ENCODE results near the gene ZNF142. TPM values are rescaled to one million over a fixed set of nuclear protein-coding genes. Genes with fewer than 3 reads are reported as not detected.
"Not testable (repeated sequence)": the region's sequence is repeated elsewhere in the genome, so short reads cannot be mapped to it uniquely, and the experiment has no call there.

The ZNF142 gene
- total and polyA plus RNA-seq, 8 donors, result 17.0 to 26.3 (median 20.4) TPM

GRCh38 chr2:218698885-218699284, 39.5 kb upstream of the ZNF142 start:
- Histone ChIP-seq H3K9me3 (no peaks in the 10 kb centered on the region), H3K27ac (no peak overlapping the region), H3K36me3 (peaks cover 0 to 36% of the 10 kb centered on the region in 2 donors), H3K27me3 (no peaks in the 10 kb centered on the region), H3K4me3 (no peak overlapping the region), H3K4me1 (no peaks in the 10 kb centered on the region)
- intact Hi-C loops (cut with DNase I), result no loop called here
- DNase-seq (no peak), ATAC-seq (no peak)
- TF ChIP-seq CTCF (IDR thresholded peaks at IDR 0.05), result no peak

GRCh38 chr2:218694405-218695145, 35.2 kb upstream of the ZNF142 start:
- H3K9me3 ChIP-seq, result no peaks in the 10 kb centered on the region
- H3K27me3 ChIP-seq, result no peaks in the 10 kb centered on the region
- DNase-seq (no peak), ATAC-seq (no peak)
- peaks cover 0 to 59% of the 10 kb centered on the region in 2 donors for H3K36me3 ChIP-seq
- H3K27ac ChIP-seq, result no peak overlapping the region
- intact Hi-C loops (cut with DNase I), result no loop called here
- no peaks in the 10 kb centered on the region for H3K4me1 ChIP-seq
- no peak for TF ChIP-seq CTCF (IDR thresholded peaks at IDR 0.05)
- H3K4me3 ChIP-seq, result no peak overlapping the region

- H3K9me3 ChIP-seq, result no peaks in the 10 kb centered on the region
- H3K27ac ChIP-seq, result no peak overlapping the region
- no peaks in the 10 kb centered on the region for H3K27me3 ChIP-seq
- no peak for DNase-seq
- intact Hi-C loops (cut with DNase I), result no loop called here
- TF ChIP-seq CTCF (IDR thresholded peaks at IDR 0.05), result no peak
- H3K36me3 ChIP-seq, result peaks cover 0 to 53% of the 10 kb centered on the region in 2 donors
- no peak overlapping the region for H3K4me3 ChIP-seq
- no peak for ATAC-seq
- no peaks in the 10 kb centered on the region for H3K4me1 ChIP-seq
These were observed 31.8 kb upstream of the ZNF142 start for GRCh38 chr2:218691234-218691633.

GRCh38 chr2:218687400-218688060, 28.1 kb upstream of the ZNF142 start:
- H3K4me1 ChIP-seq; H3K4me3 ChIP-seq; H3K27me3 ChIP-seq; H3K9me3 ChIP-seq; H3K27ac ChIP-seq; intact Hi-C loops (cut with DNase I): not testable (repeated sequence)
- ATAC-seq (peak; percentile 97), DNase-seq (peak in 3 of 4 donors; percentile 31 to 66 (median 39))
- TF ChIP-seq CTCF (IDR thresholded peaks at IDR 0.05), result peak; percentile 61 to 76
- peaks cover 0 to 31% of the 10 kb centered on the region in 2 donors for H3K36me3 ChIP-seq

GRCh38 chr2:218680061-218680460, 20.6 kb upstream of the ZNF142 start:
- TF ChIP-seq CTCF (IDR thresholded peaks at IDR 0.05), result no peak
- intact Hi-C loops (cut with DNase I), result no loop called here
- no peaks in the 10 kb centered on the region for H3K9me3 ChIP-seq
- peaks cover 0 to 40% of the 10 kb centered on the region in 2 donors for H3K36me3 ChIP-seq
- no peak overlapping the region for H3K27ac ChIP-seq
- H3K4me3 ChIP-seq, result no peak overlapping the region
- DNase-seq (no peak), ATAC-seq (no peak)
- H3K27me3 ChIP-seq, result no peaks in the 10 kb centered on the region
- peaks cover 0 to 6% of the 10 kb centered on the region in 2 donors for H3K4me1 ChIP-seq
